Measurements from ENCODE around the gene PLD2.

DNA sequence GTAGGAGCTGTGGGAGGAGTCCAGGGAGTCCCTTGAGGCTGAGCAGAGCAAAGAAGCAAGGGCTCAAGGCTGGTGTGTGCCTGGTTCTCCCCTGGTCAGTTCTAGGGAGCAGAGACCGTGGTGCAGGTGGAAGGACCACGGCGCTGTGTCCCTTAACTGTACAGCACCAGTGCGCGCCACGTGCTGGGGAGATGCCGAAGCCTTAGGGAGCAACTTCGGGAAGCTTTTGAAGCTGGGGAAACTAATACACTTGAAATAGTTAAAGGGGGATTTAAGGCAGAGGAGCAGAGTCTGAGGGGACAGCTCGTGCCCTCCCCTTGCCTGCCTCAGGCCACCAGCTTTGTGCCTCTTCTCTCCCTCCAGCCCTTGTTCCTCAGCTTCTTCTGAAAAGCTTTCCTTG lies 53.7 kb downstream of the PLD2 start:
- TF ChIP-seq, protein P1, sequence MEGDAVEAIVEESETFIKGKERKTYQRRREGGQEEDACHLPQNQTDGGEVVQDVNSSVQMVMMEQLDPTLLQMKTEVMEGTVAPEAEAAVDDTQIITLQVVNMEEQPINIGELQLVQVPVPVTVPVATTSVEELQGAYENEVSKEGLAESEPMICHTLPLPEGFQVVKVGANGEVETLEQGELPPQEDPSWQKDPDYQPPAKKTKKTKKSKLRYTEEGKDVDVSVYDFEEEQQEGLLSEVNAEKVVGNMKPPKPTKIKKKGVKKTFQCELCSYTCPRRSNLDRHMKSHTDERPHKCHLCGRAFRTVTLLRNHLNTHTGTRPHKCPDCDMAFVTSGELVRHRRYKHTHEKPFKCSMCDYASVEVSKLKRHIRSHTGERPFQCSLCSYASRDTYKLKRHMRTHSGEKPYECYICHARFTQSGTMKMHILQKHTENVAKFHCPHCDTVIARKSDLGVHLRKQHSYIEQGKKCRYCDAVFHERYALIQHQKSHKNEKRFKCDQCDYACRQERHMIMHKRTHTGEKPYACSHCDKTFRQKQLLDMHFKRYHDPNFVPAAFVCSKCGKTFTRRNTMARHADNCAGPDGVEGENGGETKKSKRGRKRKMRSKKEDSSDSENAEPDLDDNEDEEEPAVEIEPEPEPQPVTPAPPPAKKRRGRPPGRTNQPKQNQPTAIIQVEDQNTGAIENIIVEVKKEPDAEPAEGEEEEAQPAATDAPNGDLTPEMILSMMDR (IDR thresholded peaks at IDR 0.05): no peak
- no peak for TF ChIP-seq POLR2A (IDR thresholded peaks at IDR 0.05)
